GM12878 (cell line): ENCODE measurements around the gene SVEP1. TPM values are rescaled to one million over a fixed set of nuclear protein-coding genes. Genes with fewer than 3 reads are reported as not detected.

Source experiments
- ATAC-seq: fragments of 200-7000 bp; cut with Tn5 transposase; 3 replicates; pipeline ENCODE4 v1.9.1; 2020; ENCODE audit warnings: mild to moderate bottlenecking, moderate library complexity
- BruUV-seq: library from RNA; stranded (reverse); fragments of 400-500 nt; replicated peaks from 2 replicates; lab custom pipeline; 2021; lab: Mats Ljungman, UMichigan
- CTCF ChIA-PET: fragments of 300-600 bp; sonication (Branson Sonifier 250); formaldehyde crosslinking; extraction: SDS; loops from one replicate; lab custom pipeline; 2021; ENCODE audit warnings: inconsistent platforms; lab: Yijun Ruan, JAX
- POLR2A ChIA-PET: fragments of 350-600 bp; formaldehyde crosslinking; extraction: SDS; loops from one replicate; lab custom pipeline; 2021; ENCODE audit warnings: inconsistent platforms; lab: Charles Lee
- RAD21 ChIA-PET: fragments of 300-600 bp; sonication (Branson Sonifier 250); formaldehyde crosslinking; loops from one replicate; lab custom pipeline; 2023; ENCODE audit warnings: antibody characterized with exemption; ENCODE audit not compliant: unreplicated experiment; lab: Charles Lee
- SMC1A ChIA-PET: fragments of 300-600 bp; sonication (Branson Sonifier 250); formaldehyde crosslinking; loops from one replicate; lab custom pipeline; 2023; ENCODE audit not compliant: unreplicated experiment, uncharacterized antibody; lab: Charles Lee
- DNase-seq: peaks from one replicate; pipeline ENCODE4 v3.0.0-alpha.2; 2011; ENCODE audit warnings: low read depth, low spot score
- FAIRE-seq: peaks from 3 replicates; lab custom pipeline; 2011; peaks lifted over from hg19 to GRCh38; lab: Jason Lieb, UNC
- H2AFZ ChIP-seq: 2 replicates; pipeline ENCODE4 v1.6.0; 2011; ENCODE audit warnings: low read depth, low read length, control low read depth; ENCODE audit not compliant: control insufficient read depth
- H3K27ac ChIP-seq: 2 replicates; pipeline ENCODE4 v1.5.1; 2011; ENCODE audit warnings: control low read depth; ENCODE audit not compliant: control insufficient read depth, insufficient read depth
- H3K27me3 ChIP-seq, 2 experiments: replicated peaks in 1 of 2; 2 replicates each; pipeline versions ENCODE4 v1.6.0 to v1.6.1; 2011; ENCODE audit warnings: low read length in 1 of 2; ENCODE audit not compliant: control insufficient read depth in 2 of 2, insufficient read depth in 2 of 2
- H3K36me3 ChIP-seq, 2 experiments: 2 replicates each; pipeline ENCODE4 v1.5.1; 2011; ENCODE audit warnings: low read length in 1 of 2; ENCODE audit not compliant: control insufficient read depth in 2 of 2, insufficient read depth in 2 of 2
- H3K4me1 ChIP-seq: 2 replicates; pipeline ENCODE4 v1.6.1; 2011; ENCODE audit warnings: mild to moderate bottlenecking, low read length, moderate library complexity, mixed read lengths; ENCODE audit not compliant: control insufficient read depth, insufficient read depth
- H3K4me2 ChIP-seq: 2 replicates; pipeline ENCODE4 v1.6.0; 2011; ENCODE audit warnings: control low read depth; ENCODE audit not compliant: control insufficient read depth, insufficient read depth
- H3K4me3 ChIP-seq: fragments of 200-600 bp; sonication (generic); 2 replicates; pipeline ENCODE4 v1.5.1; 2016
- H3K79me2 ChIP-seq: 2 replicates; pipeline ENCODE4 v1.6.0; 2011; ENCODE audit warnings: low read length; ENCODE audit not compliant: control insufficient read depth, insufficient read depth
- H3K9ac ChIP-seq: 2 replicates; pipeline ENCODE4 v1.8.0; 2011; ENCODE audit warnings: low read length, control low read depth, mixed read lengths; ENCODE audit not compliant: control insufficient read depth, insufficient read depth
- H3K9me3 ChIP-seq: replicated peaks from 3 replicates; pipeline ENCODE4 v1.5.1; 2011; ENCODE audit warnings: mild to moderate bottlenecking, low read length; ENCODE audit not compliant: control insufficient read depth, insufficient read depth
- H4K20me1 ChIP-seq: 2 replicates; pipeline ENCODE4 v1.6.0; 2011; ENCODE audit not compliant: control insufficient read depth, insufficient read depth
- BHLHE40 ChIP-seq, 2 experiments: fragments of 450-650 bp in 1 of 2; IDR thresholded peaks; 2 replicates each; pipeline ENCODE4 v1.6.1; 2011 to 2017; ENCODE audit warnings: low read depth in 2 of 2, borderline replicate concordance in 1 of 2, improper control_type of control experiment in 1 of 2, low read length in 1 of 2, mild to moderate bottlenecking in 1 of 2
- CEBPZ ChIP-seq: fragments of 150-350 bp; IDR thresholded peaks from 2 replicates; pipeline ENCODE4 v1.6.1; 2016; ENCODE audit warnings: low read depth, low read length
- CUX1 ChIP-seq: IDR thresholded peaks from 2 replicates; pipeline ENCODE4 v1.6.1; 2012; ENCODE audit warnings: improper control_type of control experiment, low read depth, low read length; ENCODE audit not compliant: insufficient replicate concordance
- IKZF1 ChIP-seq: fragments of 450-650 bp; conservative IDR thresholded peaks from 2 replicates; pipeline ENCODE4 v1.6.1; 2017; ENCODE audit warnings: antibody characterized with exemption, mild to moderate bottlenecking
- JUNB ChIP-seq: IDR thresholded peaks from 2 replicates; pipeline ENCODE4 v1.6.1; 2016; ENCODE audit warnings: antibody characterized with exemption, mild to moderate bottlenecking
- NFXL1 ChIP-seq: fragments of 450-650 bp; IDR thresholded peaks from 2 replicates; pipeline ENCODE4 v1.6.1; 2017; ENCODE audit warnings: antibody characterized with exemption, mild to moderate bottlenecking, borderline replicate concordance
- PML ChIP-seq: IDR thresholded peaks from 2 replicates; pipeline ENCODE4 v1.6.1; 2012; ENCODE audit warnings: low read length, inconsistent platforms
- RAD21 ChIP-seq: IDR thresholded peaks from 2 replicates; pipeline ENCODE4 v1.6.1; 2011; ENCODE audit warnings: mild to moderate bottlenecking, low read depth, low read length, moderate library complexity; ENCODE audit not compliant: insufficient read depth
- SKIL ChIP-seq: fragments of 450-650 bp; IDR thresholded peaks from 2 replicates; pipeline ENCODE4 v1.6.1; 2017; ENCODE audit warnings: mild to moderate bottlenecking, low read depth, inconsistent platforms; ENCODE audit not compliant: poor library complexity, severe bottlenecking
- SMAD1 ChIP-seq: fragments of 450-650 bp; IDR thresholded peaks from 2 replicates; pipeline ENCODE4 v1.6.1; 2018; ENCODE audit warnings: mild to moderate bottlenecking, low read depth; ENCODE audit not compliant: partially characterized antibody
- TCF3 ChIP-seq: IDR thresholded peaks from 2 replicates; pipeline ENCODE4 v1.6.1; 2012; ENCODE audit warnings: low read depth, mild to moderate bottlenecking, low read length, borderline replicate concordance; ENCODE audit not compliant: insufficient read depth
- ZNF274 ChIP-seq: IDR thresholded peaks from one replicate; pipeline ENCODE4 v1.8.0; 2011; ENCODE audit not compliant: insufficient read length, insufficient read depth
- WGBS: methylation state at CpG from one replicate; pipeline ENCODE4 v1.1.6; 2016; ENCODE audit warnings: low lambda C conversion rate; ENCODE audit not compliant: insufficient replicate concordance, insufficient coverage; ENCODE audit errors: missing lambda C conversion rate; 5-methylcytosine and 5-hydroxymethylcytosine counted together
- in situ Hi-C: fragments of 300-500 bp; cut with MboI; formaldehyde crosslinking; loops from 9 replicates; pipeline ENCODE4 v1.14.3; 2018; ENCODE audit warnings: mixed read lengths
- intact Hi-C: fragments of 100-400 bp; cut with micrococcal nuclease; formaldehyde crosslinking; loops from one replicate; pipeline ENCODE4 v1.14.2; 2022; ENCODE audit not compliant: unreplicated experiment
- polyA plus RNA-seq, 11 experiments: library from polyadenylated mRNA; depleted of rRNA in 4 of 11; unstranded in 6 of 11; stranded (reverse) in 5 of 11; fragments of >200 nt; fragmentation: Nextera tagmentation in 4 of 11; fragmentation: Illumina TruSeq in 1 of 11; extraction: Ambion mirVana in 4 of 11; extraction: Trizol in 1 of 11; gene quantifications; 1 replicate in 1 of 11; 2 replicates in 10 of 11; pipeline versions ENCODE4 v1.2.1 to v1.2.3, GENCODE V29; 2011 to 2016; ENCODE audit warnings: inconsistent platforms in 2 of 11, missing spikeins in 2 of 11, low read depth in 1 of 11
- total RNA-seq, 4 experiments: library from RNA; depleted of rRNA in 3 of 4; stranded (reverse); fragments of >200 nt in 3 of 4; fragmentation: Illumina TruSeq in 1 of 4; extraction: Trizol in 1 of 4; gene quantifications; 2 replicates each; pipeline versions ENCODE4 v1.2.1 to v1.2.3, GENCODE V29; 2013 to 2021

SVEP1 gene
- total and polyA plus RNA-seq, 10 of the 15 experiments (the other 5 are each of a cell fraction or from before 2014, with no cell fraction given): under 0.01 to 0.05 (median 0.01) TPM; not detected in 5

DNA sequence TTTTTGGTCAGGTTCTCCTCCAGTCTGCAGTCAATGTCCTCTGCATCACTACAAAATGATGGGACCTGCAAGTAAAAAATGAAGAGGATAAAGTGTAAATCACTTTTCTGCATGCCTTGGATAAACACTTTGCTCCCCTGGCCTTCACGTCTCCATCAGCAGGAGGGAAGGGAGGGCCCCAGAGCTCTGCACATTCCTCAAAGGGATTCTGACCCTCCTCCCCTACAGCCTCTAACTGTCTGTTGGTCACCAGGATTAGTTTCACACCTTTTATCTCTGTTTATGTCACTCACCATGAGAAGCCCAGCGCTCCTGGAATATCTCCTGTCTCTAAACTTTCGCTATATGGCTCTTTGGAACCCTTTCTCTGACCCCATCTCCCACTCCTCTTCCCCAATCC lies 103.3 kb downstream of the SVEP1 start:
- Histone ChIP-seq H4K20me1 (no peaks in the 10 kb centered on the region), H3K4me1 (no peaks in the 10 kb centered on the region), H2AFZ (no peak overlapping the region), H3K27me3 (no peaks in the 10 kb centered on the region), H3K4me3 (no peak overlapping the region), H3K9me3 (no peaks in the 10 kb centered on the region), H3K36me3 (no peaks in the 10 kb centered on the region), H3K9ac (no peak overlapping the region), H3K27ac (no peak overlapping the region), H3K79me2 (no peaks in the 10 kb centered on the region), H3K4me2 (no peak overlapping the region)
- ATAC-seq: no peak
- POLR2A ChIA-PET: no interaction called here
- 0% methylated on average over 3 of the region's 3 CpGs for WGBS
- CTCF ChIA-PET: no interaction called here
- no peak for DNase-seq
- FAIRE-seq: no peak
- SMC1A ChIA-PET: interaction anchor here (1.1 kb wide), 1 partner anchor 11 kb away, joined by 3 read pairs; no protein-coding TSS in a partner anchor
- intact Hi-C loops (no loop called here), in situ Hi-C loops (no loop called here)
- BruUV-seq: no TSS peak
- RAD21 ChIA-PET: no interaction called here
- no peak for TF ChIP-seq PML
- no peak for TF ChIP-seq SKIL
- no peak for TF ChIP-seq JUNB
- no peak for TF ChIP-seq CEBPZ
- TF ChIP-seq CUX1: no peak
- TF ChIP-seq BHLHE40 (IDR thresholded peaks at IDR 0.05; ENCODE audit: borderline replicate concordance in 1 of 2, low read depth in 2 of 2, low read length in 1 of 2): no peak
- TF ChIP-seq RAD21: no peak
- no peak for TF ChIP-seq SMAD1
- TF ChIP-seq TCF3: no peak
- TF ChIP-seq IKZF1: no peak
- no peak for TF ChIP-seq NFXL1
- no peak for TF ChIP-seq ZNF274
